Transverse colon (tissue), 4 donors: ENCODE data around the gene CCDC179. TPM values are rescaled to one million over a fixed set of nuclear protein-coding genes. Genes with fewer than 3 reads are reported as not detected.

ENCODE experiments used
- DNase-seq: peaks from one replicate; pipeline ENCODE4 v3.0.0-alpha.2; 2019
- H3K27ac ChIP-seq, 4 donors: fragments of 200-600 bp; sonication (generic); 2 replicates each; pipeline ENCODE4 v1.5.1; 2016 to 2018; ENCODE audit warnings: inconsistent platforms in 4 of 4
- H3K27me3 ChIP-seq: fragments of 200-600 bp; sonication (generic); 2 replicates; pipeline ENCODE4 v1.5.1; 2017; ENCODE audit warnings: inconsistent platforms
- H3K36me3 ChIP-seq, 4 donors: fragments of 200-600 bp; sonication (generic); 2 replicates each; pipeline ENCODE4 v1.5.1; 2017 to 2019; ENCODE audit warnings: inconsistent platforms in 4 of 4
- H3K4me1 ChIP-seq, 4 donors: fragments of 200-600 bp; sonication (generic); 2 replicates each; pipeline ENCODE4 v1.5.1; 2017 to 2020; ENCODE audit warnings: inconsistent platforms in 4 of 4
- H3K4me3 ChIP-seq, 4 donors: fragments of 200-600 bp; sonication (generic); 1 replicate in 1 of 4; 2 replicates in 3 of 4; pipeline versions ENCODE4 v1.5.1 to v1.6.1; 2017 to 2019; ENCODE audit warnings: inconsistent platforms in 4 of 4
- H3K9me3 ChIP-seq, 2 donors: fragments of 200-600 bp; sonication (generic); 2 replicates each; pipeline ENCODE4 v1.5.1; 2017 to 2019; ENCODE audit warnings: inconsistent platforms in 2 of 2
- CTCF ChIP-seq, 5 experiments: fragments of 200-600 bp in 3 of 5; fragments of 450-650 bp in 2 of 5; sonication (generic) in 3 of 5; IDR thresholded peaks; 1 replicate in 2 of 5; 2 replicates in 3 of 5; pipeline ENCODE4 v1.5.1; 2016 to 2017; ENCODE audit warnings: antibody characterized with exemption in 5 of 5, inconsistent platforms in 3 of 5, mild to moderate bottlenecking in 2 of 5, moderate library complexity in 1 of 5
- EP300 ChIP-seq: sonication (generic); formaldehyde crosslinking; IDR thresholded peaks from one replicate; pipeline ENCODE4 v1.6.1; 2017; ENCODE audit warnings: antibody characterized with exemption, low read depth
- POLR2A ChIP-seq: fragments of 450-650 bp; IDR thresholded peaks from one replicate; pipeline ENCODE4 v1.6.1; 2016; ENCODE audit warnings: antibody characterized with exemption, mild to moderate bottlenecking, moderate library complexity
- POLR2AphosphoS5 ChIP-seq, 3 donors: sonication (generic); formaldehyde crosslinking; IDR thresholded peaks; one replicate each; pipeline ENCODE4 v1.6.1; 2016; ENCODE audit warnings: antibody characterized with exemption in 3 of 3
- WGBS, 2 donors: methylation state at CpG; one replicate each; pipeline ENCODE4 v1.1.5; 2018; ENCODE audit warnings: low coverage in 1 of 2; 5-methylcytosine and 5-hydroxymethylcytosine counted together
- in situ Hi-C, 4 donors: fragments of 200-750 bp; cut with MboI; loops; one replicate each; pipeline versions ENCODE4 v1.15.0 to v1.15.1; 2017; ENCODE audit warnings: low sequenced_read_pairs in 3 of 4, low pct_ligation_motif_present in 1 of 4, low pct_unique_long_range_greater_than_20kb in 1 of 4
- intact Hi-C: fragments of 100-400 bp; cut with DNase I; formaldehyde crosslinking; loops from one replicate; pipeline ENCODE4 v1.15.1; 2023; ENCODE audit warnings: low total_unique reads
- total RNA-seq, 4 donors: library from RNA; depleted of rRNA; stranded (reverse); fragments of >200 nt; gene quantifications; one replicate each; pipeline ENCODE4 v1.1.0, GENCODE V29; 2016

CCDC179 gene
- total RNA-seq, 4 donors from 2014 or later = not detected

GRCh38 chr11:22878039-22878438, 17.8 kb upstream of the CCDC179 start:
- in situ Hi-C loops = no loop called here
- H3K4me1 ChIP-seq = peaks cover 0 to 25% (median 3%) of the 10 kb centered on the region in 4 donors
- no peaks in the 10 kb centered on the region for H3K36me3 ChIP-seq
- no peak overlapping the region for H3K4me3 ChIP-seq
- peak; percentile 8 for DNase-seq
- H3K9me3 ChIP-seq = no peaks in the 10 kb centered on the region
- H3K27me3 ChIP-seq = no peaks in the 10 kb centered on the region
- TF ChIP-seq EP300 (no peak), CTCF (IDR thresholded peaks at IDR 0.05) (no peak), POLR2AphosphoS5 (IDR thresholded peaks at IDR 0.05) (no peak), POLR2A (no peak)
- H3K27ac ChIP-seq = peak overlapping the region in 2 of 4 donors; percentile 12 to 46
- intact Hi-C loops = no loop called here

- no peak overlapping the region for H3K4me3 ChIP-seq
- peaks cover 0 to 25% (median 3%) of the 10 kb centered on the region in 4 donors for H3K4me1 ChIP-seq
- H3K9me3 ChIP-seq = no peaks in the 10 kb centered on the region
- peak; percentile 61 to 82 (median 80) for TF ChIP-seq CTCF (IDR thresholded peaks at IDR 0.05)
- TF ChIP-seq POLR2AphosphoS5 (IDR thresholded peaks at IDR 0.05) = no peak
- 0 to 3% methylated on average over 2 of the region's 2 CpGs for WGBS, 2 donors
- in situ Hi-C loops (no loop called here), intact Hi-C loops (no loop called here)
- H3K27me3 ChIP-seq = no peaks in the 10 kb centered on the region
- peak; percentile 72 for DNase-seq
- H3K36me3 ChIP-seq = no peaks in the 10 kb centered on the region
- no peak overlapping the region for H3K27ac ChIP-seq
These were observed 15.7 kb upstream of the CCDC179 start for GRCh38 chr11:22875869-22876473.

GRCh38 chr11:22869325-22869724, 9.1 kb upstream of the CCDC179 start:
- H3K4me3 ChIP-seq = no peak overlapping the region
- intact Hi-C loops (no loop called here), in situ Hi-C loops (no loop called here)
- TF ChIP-seq POLR2AphosphoS5 (IDR thresholded peaks at IDR 0.05) (no peak), POLR2A (no peak), EP300 (no peak), CTCF (IDR thresholded peaks at IDR 0.05) (no peak)
- H3K27ac ChIP-seq = no peak overlapping the region
- H3K36me3 ChIP-seq = no peaks in the 10 kb centered on the region
- H3K27me3 ChIP-seq = no peaks in the 10 kb centered on the region
- DNase-seq = no peak
- no peaks in the 10 kb centered on the region for H3K4me1 ChIP-seq
- 82 to 85% methylated on average over 3 of the region's 3 CpGs for WGBS, 2 donors
- H3K9me3 ChIP-seq = no peaks in the 10 kb centered on the region

- no peaks in the 10 kb centered on the region for H3K4me1 ChIP-seq
- no peak overlapping the region for H3K4me3 ChIP-seq
- no peaks in the 10 kb centered on the region for H3K36me3 ChIP-seq
- TF ChIP-seq POLR2A (no peak), CTCF (IDR thresholded peaks at IDR 0.05) (no peak), POLR2AphosphoS5 (IDR thresholded peaks at IDR 0.05) (no peak), EP300 (no peak)
- no peak for DNase-seq
- intact Hi-C loops = loop anchor here (5.0 kb wide), 1 partner anchor 33 kb away; no protein-coding TSS in a partner anchor
- no peaks in the 10 kb centered on the region for H3K9me3 ChIP-seq
- WGBS, 2 donors = 78 to 96% methylated on average over 5 to 6 of the region's 6 CpGs
- in situ Hi-C loops = no loop called here
- no peak overlapping the region for H3K27ac ChIP-seq
- H3K27me3 ChIP-seq = no peaks in the 10 kb centered on the region
These were observed 518 bp downstream of the CCDC179 start for GRCh38 chr11:22859756-22860155.
